LNCAP (cell line): ENCODE measurements around the gene ZCCHC7.

ENCODE experiments used
- CTCF ChIP-seq: fragments of 450-650 bp; IDR thresholded peaks from 2 replicates; pipeline ENCODE4 v1.5.1; 2017; ENCODE audit warnings: mild to moderate bottlenecking

ZCCHC7 gene

GRCh38 chr9:37146410-37146809 lies 26.0 kb downstream of the ZCCHC7 start:
- no peak for TF ChIP-seq CTCF

GRCh38 chr9:37148181-37148580 lies 27.8 kb downstream of the ZCCHC7 start:
- no peak for TF ChIP-seq CTCF

- TF ChIP-seq CTCF = no peak
These were observed 29.4 kb downstream of the ZCCHC7 start for GRCh38 chr9:37149666-37150308.

GRCh38 chr9:37150415-37150814 lies 30.0 kb downstream of the ZCCHC7 start:
- TF ChIP-seq CTCF = no peak

GRCh38 chr9:37151812-37152211 lies 31.4 kb downstream of the ZCCHC7 start:
- TF ChIP-seq CTCF = no peak

GRCh38 chr9:37152365-37152764 lies 32.0 kb downstream of the ZCCHC7 start:
- no peak for TF ChIP-seq CTCF

GRCh38 chr9:37155601-37156000 lies 35.2 kb downstream of the ZCCHC7 start:
- TF ChIP-seq CTCF = no peak

GRCh38 chr9:37156205-37156604 lies 35.8 kb downstream of the ZCCHC7 start:
- no peak for TF ChIP-seq CTCF
